A673 (cell line): ENCODE data around the gene SRGAP1. TPM values are rescaled to one million over a fixed set of nuclear protein-coding genes. Genes with fewer than 3 reads are reported as not detected.

Experiments used
- BruUV-seq: library from RNA; stranded (reverse); fragments of 400-500 nt; replicated peaks from 2 replicates; lab custom pipeline; 2021; lab: Mats Ljungman, UMichigan
- CTCF ChIA-PET: fragments of 300-600 bp; sonication (Branson Sonifier 250); formaldehyde crosslinking; loops from one replicate; lab custom pipeline; 2022; ENCODE audit warnings: antibody characterized with exemption; lab: Charles Lee
- POLR2A ChIA-PET: fragments of 300-600 bp; sonication (Branson Sonifier 250); formaldehyde crosslinking; loops from one replicate; lab custom pipeline; 2022; ENCODE audit warnings: antibody characterized with exemption; ENCODE audit not compliant: low non-redundant PET; lab: Charles Lee
- DNase-seq: peaks from one replicate; pipeline ENCODE4 v3.0.0-alpha.2; 2015; ENCODE audit warnings: low spot score
- H3K27ac ChIP-seq: fragments of 200-600 bp; sonication (generic); 2 replicates; pipeline ENCODE4 v1.5.1; 2016; ENCODE audit warnings: mixed run types, low read depth, mild to moderate bottlenecking, mixed read lengths, antibody characterized with exemption, low read length; ENCODE audit not compliant: poor library complexity, severe bottlenecking
- H3K27me3 ChIP-seq: fragments of 200-600 bp; sonication (generic); replicated peaks from 2 replicates; pipeline ENCODE4 v1.6.1; 2017; ENCODE audit warnings: mixed run types, low read depth, mild to moderate bottlenecking, mixed read lengths, antibody characterized with exemption, low read length; ENCODE audit not compliant: insufficient read depth, poor library complexity
- H3K36me3 ChIP-seq: fragments of 200-600 bp; sonication (generic); 2 replicates; pipeline ENCODE4 v1.6.1; 2016; ENCODE audit warnings: mixed run types, mild to moderate bottlenecking, mixed read lengths, antibody characterized with exemption, low read length; ENCODE audit not compliant: insufficient read depth, poor library complexity, severe bottlenecking
- H3K4me1 ChIP-seq: fragments of 200-600 bp; sonication (generic); 2 replicates; pipeline ENCODE4 v1.6.1; 2017; ENCODE audit warnings: mixed run types, mild to moderate bottlenecking, mixed read lengths, antibody characterized with exemption, low read length; ENCODE audit not compliant: insufficient read depth, poor library complexity, severe bottlenecking
- H3K4me3 ChIP-seq: fragments of 200-600 bp; sonication (generic); 2 replicates; pipeline ENCODE4 v1.5.1; 2016; ENCODE audit warnings: low read depth, mixed run types, mild to moderate bottlenecking, mixed read lengths, low read length; ENCODE audit not compliant: poor library complexity, severe bottlenecking
- H3K9me3 ChIP-seq: fragments of 200-600 bp; sonication (generic); 2 replicates; pipeline ENCODE4 v1.6.1; 2016; ENCODE audit warnings: mixed run types, low read depth, mild to moderate bottlenecking, mixed read lengths, antibody characterized with exemption, low read length; ENCODE audit not compliant: poor library complexity, severe bottlenecking
- EZH2 ChIP-seq: fragments of 200-600 bp; sonication (generic); IDR thresholded peaks from 2 replicates; pipeline ENCODE4 v1.6.1; 2017; ENCODE audit warnings: borderline replicate concordance, low read depth, mild to moderate bottlenecking, mixed read lengths, antibody characterized with exemption, low read length; ENCODE audit not compliant: poor library complexity, severe bottlenecking
- intact Hi-C: fragments of 100-400 bp; cut with micrococcal nuclease; formaldehyde crosslinking; loops from one replicate; pipeline ENCODE4 v1.10.0; 2022; ENCODE audit not compliant: unreplicated experiment
- total RNA-seq: library from RNA; stranded (reverse); gene quantifications from 2 replicates; pipeline ENCODE4 v1.2.3, GENCODE V29; 2021
- TF ChIP-seq, protein P1 (sequence below): fragments of 300-800, 200-600 bp; sonication (generic); conservative IDR thresholded peaks from 2 replicates; pipeline ENCODE4 v1.5.1; 2017; ENCODE audit warnings: low read depth, mild to moderate bottlenecking, antibody characterized with exemption, low read length, moderate library complexity, mixed read lengths

SRGAP1 gene
- total RNA-seq, 1 experiment from 2014 or later = 9.7 TPM

GRCh38 chr12:63811755-63812154 lies 32.7 kb upstream of the SRGAP1 start:
- Histone ChIP-seq H3K27me3 (no peaks in the 10 kb centered on the region), H3K4me3 (no peak overlapping the region), H3K36me3 (no peaks in the 10 kb centered on the region), H3K27ac (no peak overlapping the region), H3K9me3 (no peaks in the 10 kb centered on the region), H3K4me1 (peaks cover 4% of the 10 kb centered on the region)
- DNase-seq = no peak
- TF ChIP-seq EZH2 = no peak
- TF ChIP-seq, protein P1, sequence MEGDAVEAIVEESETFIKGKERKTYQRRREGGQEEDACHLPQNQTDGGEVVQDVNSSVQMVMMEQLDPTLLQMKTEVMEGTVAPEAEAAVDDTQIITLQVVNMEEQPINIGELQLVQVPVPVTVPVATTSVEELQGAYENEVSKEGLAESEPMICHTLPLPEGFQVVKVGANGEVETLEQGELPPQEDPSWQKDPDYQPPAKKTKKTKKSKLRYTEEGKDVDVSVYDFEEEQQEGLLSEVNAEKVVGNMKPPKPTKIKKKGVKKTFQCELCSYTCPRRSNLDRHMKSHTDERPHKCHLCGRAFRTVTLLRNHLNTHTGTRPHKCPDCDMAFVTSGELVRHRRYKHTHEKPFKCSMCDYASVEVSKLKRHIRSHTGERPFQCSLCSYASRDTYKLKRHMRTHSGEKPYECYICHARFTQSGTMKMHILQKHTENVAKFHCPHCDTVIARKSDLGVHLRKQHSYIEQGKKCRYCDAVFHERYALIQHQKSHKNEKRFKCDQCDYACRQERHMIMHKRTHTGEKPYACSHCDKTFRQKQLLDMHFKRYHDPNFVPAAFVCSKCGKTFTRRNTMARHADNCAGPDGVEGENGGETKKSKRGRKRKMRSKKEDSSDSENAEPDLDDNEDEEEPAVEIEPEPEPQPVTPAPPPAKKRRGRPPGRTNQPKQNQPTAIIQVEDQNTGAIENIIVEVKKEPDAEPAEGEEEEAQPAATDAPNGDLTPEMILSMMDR = no peak
- BruUV-seq = no TSS peak
- CTCF ChIA-PET = no interaction called here
- intact Hi-C loops = no loop called here
- POLR2A ChIA-PET = no interaction called here

DNA sequence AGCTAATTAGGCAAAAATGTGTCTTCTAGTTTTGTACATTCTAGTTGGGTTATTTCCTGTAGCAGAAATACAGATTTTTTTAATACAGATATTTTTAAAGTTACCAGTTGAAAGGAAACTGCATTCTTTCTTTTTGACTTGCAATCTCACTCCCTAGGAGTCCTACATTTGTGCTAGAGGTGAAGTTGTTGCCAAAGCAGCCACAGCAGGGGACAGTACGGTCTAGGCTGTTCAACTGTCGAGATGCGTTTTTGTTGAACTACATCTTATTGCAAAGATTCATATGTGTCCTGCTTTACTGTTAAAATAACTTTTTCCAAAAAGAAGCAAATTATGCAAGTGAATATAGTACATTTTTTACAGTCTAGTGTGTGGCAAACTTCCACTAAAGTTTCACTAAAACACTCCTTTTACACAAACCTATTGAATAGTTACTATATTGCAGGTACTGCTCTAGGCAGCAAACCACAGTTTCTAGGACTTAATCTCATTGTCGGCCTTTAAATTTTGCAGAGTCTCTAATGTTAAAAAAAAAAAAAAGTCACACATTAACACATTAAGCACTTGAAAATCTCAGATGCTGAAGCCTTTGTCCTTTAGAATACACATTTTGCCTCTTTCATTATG lies 30.2 kb upstream of the SRGAP1 start:
- intact Hi-C loops = no loop called here

DNA sequence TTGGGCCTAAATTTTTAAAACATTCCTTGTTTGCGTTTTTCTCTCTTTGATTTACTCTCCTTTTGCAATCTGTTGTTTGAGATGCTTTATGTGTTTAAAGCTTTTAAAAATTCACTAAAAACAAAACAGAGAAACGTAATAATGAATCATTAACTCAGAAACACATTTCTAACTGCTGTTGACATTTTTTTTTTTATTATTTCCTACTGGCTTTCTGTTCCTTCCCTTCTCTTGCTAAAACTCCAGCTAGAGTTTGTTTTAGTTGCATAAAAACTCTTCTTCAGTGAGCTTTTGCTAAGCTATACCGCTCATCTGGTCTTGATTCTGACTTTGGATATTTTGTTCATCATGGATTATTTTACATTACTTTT lies 29.0 kb upstream of the SRGAP1 start:
- TF ChIP-seq, protein P1 = no peak
- no peak for TF ChIP-seq EZH2
- no peak overlapping the region for H3K4me3 ChIP-seq
- ChIA-PET POLR2A (no interaction called here), CTCF (no interaction called here)
- intact Hi-C loops = no loop called here
- H3K27ac ChIP-seq = no peak overlapping the region
- BruUV-seq = no TSS peak
- no peak for DNase-seq
- H3K27me3 ChIP-seq = no peaks in the 10 kb centered on the region
- no peaks in the 10 kb centered on the region for H3K9me3 ChIP-seq
- H3K36me3 ChIP-seq = no peaks in the 10 kb centered on the region
- H3K4me1 ChIP-seq = no peaks in the 10 kb centered on the region

More for the DNA sequence above, 30.2 kb upstream of the SRGAP1 start:
- no peak for DNase-seq
- H3K27me3 ChIP-seq = no peaks in the 10 kb centered on the region
- no TSS peak for BruUV-seq
- TF ChIP-seq, protein P1 = no peak
- TF ChIP-seq EZH2 = no peak
- H3K4me3 ChIP-seq = no peak overlapping the region
- H3K36me3 ChIP-seq = no peaks in the 10 kb centered on the region
- ChIA-PET POLR2A (no interaction called here), CTCF (no interaction called here)
- H3K4me1 ChIP-seq = peaks cover under 1% of the 10 kb centered on the region
- no peak overlapping the region for H3K27ac ChIP-seq
- no peaks in the 10 kb centered on the region for H3K9me3 ChIP-seq
